Smooth muscle cell of bladder (primary cell): Measurements from ENCODE around the gene MAP3K15. TPM values are rescaled to one million over a fixed set of nuclear protein-coding genes. Genes with fewer than 3 reads are reported as not detected.

Source experiments
- total RNA-seq: library from RNA; depleted of rRNA; stranded (reverse); fragments of >200 nt; gene quantifications from 2 replicates; pipeline ENCODE4 v1.2.3, GENCODE V29; 2014

Gene MAP3K15, protein sequence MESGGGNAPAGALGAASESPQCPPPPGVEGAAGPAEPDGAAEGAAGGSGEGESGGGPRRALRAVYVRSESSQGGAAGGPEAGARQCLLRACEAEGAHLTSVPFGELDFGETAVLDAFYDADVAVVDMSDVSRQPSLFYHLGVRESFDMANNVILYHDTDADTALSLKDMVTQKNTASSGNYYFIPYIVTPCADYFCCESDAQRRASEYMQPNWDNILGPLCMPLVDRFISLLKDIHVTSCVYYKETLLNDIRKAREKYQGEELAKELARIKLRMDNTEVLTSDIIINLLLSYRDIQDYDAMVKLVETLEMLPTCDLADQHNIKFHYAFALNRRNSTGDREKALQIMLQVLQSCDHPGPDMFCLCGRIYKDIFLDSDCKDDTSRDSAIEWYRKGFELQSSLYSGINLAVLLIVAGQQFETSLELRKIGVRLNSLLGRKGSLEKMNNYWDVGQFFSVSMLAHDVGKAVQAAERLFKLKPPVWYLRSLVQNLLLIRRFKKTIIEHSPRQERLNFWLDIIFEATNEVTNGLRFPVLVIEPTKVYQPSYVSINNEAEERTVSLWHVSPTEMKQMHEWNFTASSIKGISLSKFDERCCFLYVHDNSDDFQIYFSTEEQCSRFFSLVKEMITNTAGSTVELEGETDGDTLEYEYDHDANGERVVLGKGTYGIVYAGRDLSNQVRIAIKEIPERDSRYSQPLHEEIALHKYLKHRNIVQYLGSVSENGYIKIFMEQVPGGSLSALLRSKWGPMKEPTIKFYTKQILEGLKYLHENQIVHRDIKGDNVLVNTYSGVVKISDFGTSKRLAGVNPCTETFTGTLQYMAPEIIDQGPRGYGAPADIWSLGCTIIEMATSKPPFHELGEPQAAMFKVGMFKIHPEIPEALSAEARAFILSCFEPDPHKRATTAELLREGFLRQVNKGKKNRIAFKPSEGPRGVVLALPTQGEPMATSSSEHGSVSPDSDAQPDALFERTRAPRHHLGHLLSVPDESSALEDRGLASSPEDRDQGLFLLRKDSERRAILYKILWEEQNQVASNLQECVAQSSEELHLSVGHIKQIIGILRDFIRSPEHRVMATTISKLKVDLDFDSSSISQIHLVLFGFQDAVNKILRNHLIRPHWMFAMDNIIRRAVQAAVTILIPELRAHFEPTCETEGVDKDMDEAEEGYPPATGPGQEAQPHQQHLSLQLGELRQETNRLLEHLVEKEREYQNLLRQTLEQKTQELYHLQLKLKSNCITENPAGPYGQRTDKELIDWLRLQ (N-terminal part only)
- 0.09 TPM in 1 of 2 replicates, not detected in the other for total RNA-seq

DNA sequence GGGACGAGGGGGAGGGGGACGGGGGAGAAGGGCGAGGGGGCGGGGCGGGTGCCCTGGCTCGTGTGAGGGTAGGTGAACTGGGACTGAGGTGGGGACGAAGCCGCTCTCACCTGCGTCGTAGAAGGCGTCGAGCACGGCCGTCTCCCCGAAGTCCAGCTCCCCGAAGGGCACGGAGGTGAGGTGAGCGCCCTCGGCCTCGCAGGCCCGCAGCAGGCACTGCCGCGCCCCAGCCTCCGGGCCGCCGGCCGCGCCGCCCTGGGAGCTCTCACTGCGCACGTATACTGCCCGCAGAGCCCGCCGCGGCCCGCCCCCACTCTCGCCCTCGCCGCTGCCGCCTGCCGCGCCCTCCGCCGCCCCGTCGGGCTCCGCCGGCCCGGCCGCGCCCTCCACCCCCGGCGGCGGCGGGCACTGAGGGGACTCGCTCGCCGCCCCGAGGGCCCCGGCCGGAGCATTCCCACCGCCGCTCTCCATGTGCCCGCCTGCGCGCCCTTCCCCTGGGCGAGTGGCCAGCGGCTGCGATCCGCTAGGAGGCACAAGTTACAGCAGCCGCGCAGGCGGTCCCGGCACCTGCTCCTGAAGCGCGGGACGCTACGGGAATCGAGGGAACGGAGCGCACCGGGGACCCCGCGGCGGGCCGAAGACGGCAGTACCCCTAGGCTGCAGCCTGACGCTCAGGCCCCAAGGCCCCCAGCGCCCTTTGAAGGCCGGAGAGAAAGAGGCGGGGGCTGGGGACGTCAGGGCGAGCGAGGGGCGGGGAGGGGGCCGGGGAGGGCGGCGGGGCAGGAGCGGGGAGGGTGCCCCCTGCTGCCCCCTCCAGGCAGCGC is at the start of gene MAP3K15:
MAP3K15 (minus strand) TSS at position 718 of the 824 bp plus-strand sequence; CDS start at position 471, 247 bp downstream.

DNA sequence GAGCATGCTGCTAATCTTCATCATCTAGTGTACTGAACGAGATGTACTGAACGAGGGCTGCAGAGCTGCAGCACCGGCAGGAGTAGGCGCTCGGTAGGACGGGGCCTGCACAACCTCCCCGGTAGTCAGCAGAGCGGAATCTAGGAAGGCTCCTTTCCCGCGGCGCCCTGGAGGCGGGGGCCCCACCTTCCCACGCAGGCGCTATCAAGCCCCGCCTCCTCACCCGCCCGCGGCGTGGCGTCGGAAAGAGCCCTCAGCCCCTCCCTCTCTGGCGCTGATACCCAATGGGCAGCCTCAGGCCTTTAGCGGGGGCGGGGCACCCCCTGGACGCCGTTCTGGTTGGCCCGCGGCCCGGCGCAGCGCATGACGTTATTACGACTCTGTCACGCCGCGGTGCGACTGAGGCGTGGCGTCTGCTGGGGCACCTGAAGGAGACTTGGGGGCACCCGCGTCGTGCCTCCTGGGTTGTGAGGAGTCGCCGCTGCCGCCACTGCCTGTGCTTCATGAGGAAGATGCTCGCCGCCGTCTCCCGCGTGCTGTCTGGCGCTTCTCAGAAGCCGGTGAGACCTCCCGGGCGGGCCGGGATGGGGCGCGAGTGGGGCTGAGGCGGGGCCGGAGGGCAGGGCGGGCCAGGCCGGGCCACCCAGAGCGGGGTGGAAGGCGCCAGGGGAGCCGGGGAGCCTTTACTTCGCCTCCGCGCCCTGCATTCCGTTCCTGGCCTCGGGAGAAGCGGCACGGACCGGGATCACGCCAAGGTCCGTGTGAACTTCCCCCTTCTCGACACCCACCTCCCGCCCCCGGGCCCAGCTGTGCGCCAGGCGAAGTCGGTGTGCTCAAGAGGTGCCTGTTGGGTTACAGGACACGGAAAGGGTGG is 171.5 kb downstream of the MAP3K15 start, which contains the start of gene PDHA1:
PDHA1 (plus strand) TSS at position 393 of the 874 bp plus-strand sequence; CDS start at position 504, 111 bp downstream.

Other genes starting within 250 kb of the MAP3K15 start
- gene PDHA1, start 171.6 kb downstream of the MAP3K15 start, total RNA-seq = 90.7 and 95.2 TPM in 2 replicates